ENCODE results near the gene EHMT2. TPM values are rescaled to one million over a fixed set of nuclear protein-coding genes. Genes with fewer than 3 reads are reported as not detected.

EHMT2 gene
- total and polyA plus RNA-seq, 12 donors: 6.4 to 21.7 (median 14.2) TPM

GRCh38 chr6:31896856-31897611 lies 464 bp downstream of the EHMT2 start:
- Histone ChIP-seq H3K4me1 (peaks cover 3 to 37% (median 31%) of the 10 kb centered on the region in 9 donors), H3K4me3 (peak overlapping the region; percentile 55 to 98 (median 87)), H3K9me3 (no peaks in the 10 kb centered on the region), H3K36me3 (peaks cover 0 to 45% (median 9%) of the 10 kb centered on the region in 9 donors), H3K27me3 (no peaks in the 10 kb centered on the region), H3K27ac (peak overlapping the region in 9 of 10 donors; percentile 55 to 90 (median 87))
- DNase-seq: no peak
- intact Hi-C loops (cut with DNase I): loop anchor here in 1 of 10 donors (5.0 kb wide), 1 partner anchor 275 kb away; the partner anchor contains the start of gene PRRC2A
- WGBS, 2 donors: 1 to 2% methylated on average over 24 to 60 of the region's 62 CpGs
- ATAC-seq: peak in 1 of 8 donors; percentile 12
- no peak for TF ChIP-seq CTCF (IDR thresholded peaks at IDR 0.05)

GRCh38 chr6:31896493-31896855 lies 1.0 kb downstream of the EHMT2 start:
- DNase-seq (no peak), ATAC-seq (no peak)
- no peak for TF ChIP-seq CTCF (IDR thresholded peaks at IDR 0.05)
- H3K9me3 ChIP-seq: no peaks in the 10 kb centered on the region
- intact Hi-C loops (cut with DNase I): loop anchor here in 1 of 10 donors (5.0 kb wide), 1 partner anchor 274 kb away; the partner anchor contains the start of gene PRRC2A
- peaks cover 3 to 37% (median 31%) of the 10 kb centered on the region in 9 donors for H3K4me1 ChIP-seq
- H3K36me3 ChIP-seq: peaks cover 0 to 51% (median 9%) of the 10 kb centered on the region in 9 donors
- peak overlapping the region in 9 of 10 donors; percentile 55 to 90 (median 87) for H3K27ac ChIP-seq
- peak overlapping the region in 9 of 10 donors; percentile 55 to 98 (median 88) for H3K4me3 ChIP-seq
- H3K27me3 ChIP-seq: no peaks in the 10 kb centered on the region
- 39 to 59% methylated on average over 4 of the region's 4 CpGs for WGBS, 2 donors

- no peaks in the 10 kb centered on the region for H3K9me3 ChIP-seq
- TF ChIP-seq CTCF (IDR thresholded peaks at IDR 0.05): no peak
- H3K4me1 ChIP-seq: peaks cover 0 to 12% (median 7%) of the 10 kb centered on the region in 9 donors
- H3K4me3 ChIP-seq: no peak overlapping the region
- H3K36me3 ChIP-seq: peaks cover 0 to 85% (median 40%) of the 10 kb centered on the region in 9 donors
- WGBS, 2 donors: 85 to 88% methylated on average over 6 of the region's 6 CpGs
- no peak overlapping the region for H3K27ac ChIP-seq
- intact Hi-C loops (cut with DNase I): loop anchor here in 1 of 10 donors (1.0 kb wide), 1 partner anchor 29 kb away; no protein-coding TSS in a partner anchor
- no peaks in the 10 kb centered on the region for H3K27me3 ChIP-seq
- no peak for ATAC-seq
- DNase-seq: no peak
These were observed 4.7 kb downstream of the EHMT2 start for GRCh38 chr6:31892821-31893220.

GRCh38 chr6:31889331-31889972 lies 8.0 kb downstream of the EHMT2 start:
- no peak overlapping the region for H3K4me3 ChIP-seq
- intact Hi-C loops (cut with DNase I): no loop called here

More at GRCh38 chr6:31889331-31889972, 8.0 kb downstream of the EHMT2 start:
- no peaks in the 10 kb centered on the region for H3K4me1 ChIP-seq
- DNase-seq (no peak), ATAC-seq (no peak)
- H3K36me3 ChIP-seq: peaks cover 0 to 99% (median 70%) of the 10 kb centered on the region in 9 donors
- H3K9me3 ChIP-seq: no peaks in the 10 kb centered on the region
- WGBS, 2 donors: 90 to 95% methylated on average over 3 of the region's 3 CpGs
- H3K27ac ChIP-seq: no peak overlapping the region
- H3K27me3 ChIP-seq: no peaks in the 10 kb centered on the region
- no peak for TF ChIP-seq CTCF (IDR thresholded peaks at IDR 0.05)
